ENCODE data around the gene TGM6.
"Not testable (repeated sequence)": the region's sequence is repeated elsewhere in the genome, so short reads cannot be mapped to it uniquely, and the experiment has no call there.

Gene TGM6

DNA sequence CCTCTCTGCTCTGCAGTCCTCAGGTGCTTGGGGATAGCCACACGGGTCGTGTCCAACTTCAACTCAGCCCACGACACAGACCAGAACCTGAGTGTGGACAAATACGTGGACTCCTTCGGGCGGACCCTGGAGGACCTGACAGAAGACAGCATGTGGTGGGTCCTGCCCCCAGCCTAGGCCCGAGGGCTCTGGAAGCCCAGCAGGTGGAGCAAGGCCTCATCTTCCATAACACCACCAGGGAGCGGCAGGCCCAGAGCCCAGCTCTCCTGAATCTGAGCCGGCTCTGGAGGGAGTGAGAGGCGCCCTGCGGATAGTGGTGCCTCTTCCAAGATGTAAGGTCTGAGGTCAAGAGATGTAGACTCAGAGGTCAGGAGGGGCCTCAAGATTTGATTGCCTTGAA, 19.6 kb downstream of the TGM6 start:
- no peak for DNase-seq

DNA sequence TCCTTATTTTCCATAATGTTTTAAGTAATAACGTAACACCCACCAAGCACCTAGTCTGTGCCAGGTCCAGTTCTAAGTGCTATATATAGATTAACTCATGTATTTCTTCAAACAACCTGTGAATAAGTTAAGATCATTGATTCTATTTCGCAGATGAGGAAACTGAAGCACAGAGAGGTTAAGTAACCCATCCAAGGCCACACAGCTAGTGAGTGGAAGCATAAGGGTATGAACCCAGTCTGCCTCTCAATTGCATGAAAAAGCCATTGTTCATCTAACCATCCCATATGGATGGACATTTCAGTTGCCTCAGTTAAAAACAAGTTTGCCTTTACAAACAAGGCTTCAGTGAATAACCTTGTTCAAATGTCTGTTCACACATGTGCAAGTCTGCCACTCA, 20.8 kb downstream of the TGM6 start:
- DNase-seq: no peak

- no peak for DNase-seq
Observed at GRCh38 chr20:2402271-2402980, 21.7 kb downstream of the TGM6 start.

- no peak for DNase-seq
Observed at GRCh38 chr20:2403291-2404052, 22.8 kb downstream of the TGM6 start.

DNA sequence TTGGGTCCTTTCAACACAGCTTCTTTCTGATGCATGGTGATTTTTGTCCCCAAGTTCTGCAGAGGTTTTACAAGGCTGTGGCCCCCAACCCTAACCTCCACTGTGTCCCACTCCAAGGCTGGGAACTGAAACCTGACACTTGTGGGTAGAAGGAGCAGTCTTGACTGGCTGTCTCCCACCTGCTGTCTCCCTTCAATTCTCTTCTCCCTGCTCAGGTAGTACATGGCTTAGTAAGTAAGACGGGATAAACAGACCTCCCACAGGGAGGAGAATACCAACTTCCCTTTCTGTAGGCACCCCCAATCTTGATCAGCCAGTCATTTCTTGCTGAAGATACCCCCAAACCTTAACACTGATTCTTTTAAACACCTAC, 25.0 kb downstream of the TGM6 start:
- no peak for DNase-seq

DNA sequence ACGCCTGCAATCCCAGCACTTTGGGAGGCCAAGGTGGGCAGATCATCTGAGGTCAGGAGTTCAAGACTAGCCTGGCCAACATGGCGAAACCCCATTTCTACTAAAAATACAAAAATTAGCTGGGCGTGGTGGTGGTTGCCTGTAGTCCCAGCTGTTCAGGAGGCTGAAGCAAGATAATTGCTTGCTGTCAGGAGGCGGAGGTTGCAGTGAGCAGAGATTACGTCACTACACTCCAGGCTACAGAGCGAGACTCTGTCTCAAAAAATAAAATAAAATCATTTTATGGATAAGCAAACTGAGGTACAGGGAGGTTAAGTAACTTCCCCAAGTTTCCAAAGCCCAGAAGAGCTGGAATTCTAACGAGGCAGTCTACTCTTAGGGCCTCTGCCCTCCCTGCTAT, 26.7 kb downstream of the TGM6 start:
- DNase-seq: not testable (repeated sequence)

GRCh38 chr20:2408111-2408510, 27.4 kb downstream of the TGM6 start:
- no peak for DNase-seq

- no peak for DNase-seq
Observed at GRCh38 chr20:2416541-2417212, 36.0 kb downstream of the TGM6 start.

- no peak for DNase-seq
Observed at GRCh38 chr20:2417213-2417541, 36.5 kb downstream of the TGM6 start.

GRCh38 chr20:2418388-2418787, 37.7 kb downstream of the TGM6 start:
- DNase-seq: no peak

- DNase-seq: no peak
Observed at GRCh38 chr20:2420510-2420909, 39.8 kb downstream of the TGM6 start.

- DNase-seq: no peak
Observed at GRCh38 chr20:2421247-2421646, 40.5 kb downstream of the TGM6 start.

GRCh38 chr20:2429051-2429450, 48.4 kb downstream of the TGM6 start:
- no peak for DNase-seq

GRCh38 chr20:2430538-2430937, 49.8 kb downstream of the TGM6 start:
- no peak for DNase-seq

DNA sequence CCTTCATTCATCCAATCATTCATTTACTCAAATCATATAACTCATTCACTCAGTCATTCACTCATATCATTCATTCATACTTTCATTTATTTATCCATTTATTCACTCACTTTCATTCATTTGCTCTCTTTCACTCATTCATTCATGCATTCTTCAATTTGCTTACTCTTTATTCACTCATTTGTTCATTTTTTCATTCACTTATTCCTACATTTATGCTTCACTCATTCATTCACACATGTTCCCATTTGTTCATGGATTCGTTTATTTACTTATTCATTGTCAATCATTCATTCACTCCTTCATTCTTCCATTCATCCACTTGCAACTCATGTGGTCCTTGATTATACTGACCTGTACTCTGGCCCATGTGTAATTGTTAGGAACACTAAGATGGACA, 50.5 kb downstream of the TGM6 start:
- no peak for DNase-seq

- DNase-seq: no peak
Observed at GRCh38 chr20:2446845-2447244, 66.1 kb downstream of the TGM6 start.

GRCh38 chr20:2449386-2449785, 68.7 kb downstream of the TGM6 start:
- no peak for DNase-seq

GRCh38 chr20:2451422-2451821, 70.7 kb downstream of the TGM6 start:
- no peak for DNase-seq

DNA sequence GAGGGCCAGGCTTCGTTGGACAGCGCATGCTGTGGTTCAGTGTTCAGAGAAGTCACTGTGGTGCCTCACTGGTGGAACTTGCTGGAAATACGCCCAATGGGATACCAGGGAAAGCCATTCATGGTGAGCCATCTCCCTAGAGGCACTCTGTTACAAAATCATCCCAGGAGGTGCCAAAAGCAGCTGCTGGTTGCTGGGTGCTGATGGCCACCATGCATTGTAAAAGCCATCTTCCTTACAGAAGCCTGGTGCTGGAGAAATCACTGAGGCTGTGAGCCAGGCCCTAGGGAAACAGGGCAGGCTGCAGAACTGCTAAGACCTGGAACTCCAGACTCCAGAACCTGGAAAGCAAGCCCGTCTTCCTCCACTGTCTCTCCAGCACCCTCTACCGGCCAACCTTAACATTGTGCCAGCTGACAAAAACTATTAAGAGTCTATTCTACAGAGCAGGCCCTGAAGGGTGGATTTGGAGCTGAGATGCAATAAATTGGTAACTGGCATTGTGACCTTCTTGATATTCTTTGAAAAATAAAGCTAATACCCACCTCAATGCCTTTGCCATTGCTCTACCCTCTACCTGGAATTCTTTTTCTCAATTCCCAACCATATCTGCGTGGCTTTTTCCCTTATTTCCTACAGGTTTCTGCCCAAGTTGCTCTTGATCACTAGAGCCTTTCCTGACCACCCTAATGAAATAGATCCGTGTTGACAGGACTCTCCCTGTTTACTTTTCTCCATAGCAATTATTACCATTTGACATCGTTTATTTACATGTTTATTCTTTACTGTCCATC, 71.4 kb downstream of the TGM6 start:
- peak; percentile 19 for DNase-seq

- DNase-seq: no peak
Observed at GRCh38 chr20:2453792-2454191, 73.1 kb downstream of the TGM6 start.

DNA sequence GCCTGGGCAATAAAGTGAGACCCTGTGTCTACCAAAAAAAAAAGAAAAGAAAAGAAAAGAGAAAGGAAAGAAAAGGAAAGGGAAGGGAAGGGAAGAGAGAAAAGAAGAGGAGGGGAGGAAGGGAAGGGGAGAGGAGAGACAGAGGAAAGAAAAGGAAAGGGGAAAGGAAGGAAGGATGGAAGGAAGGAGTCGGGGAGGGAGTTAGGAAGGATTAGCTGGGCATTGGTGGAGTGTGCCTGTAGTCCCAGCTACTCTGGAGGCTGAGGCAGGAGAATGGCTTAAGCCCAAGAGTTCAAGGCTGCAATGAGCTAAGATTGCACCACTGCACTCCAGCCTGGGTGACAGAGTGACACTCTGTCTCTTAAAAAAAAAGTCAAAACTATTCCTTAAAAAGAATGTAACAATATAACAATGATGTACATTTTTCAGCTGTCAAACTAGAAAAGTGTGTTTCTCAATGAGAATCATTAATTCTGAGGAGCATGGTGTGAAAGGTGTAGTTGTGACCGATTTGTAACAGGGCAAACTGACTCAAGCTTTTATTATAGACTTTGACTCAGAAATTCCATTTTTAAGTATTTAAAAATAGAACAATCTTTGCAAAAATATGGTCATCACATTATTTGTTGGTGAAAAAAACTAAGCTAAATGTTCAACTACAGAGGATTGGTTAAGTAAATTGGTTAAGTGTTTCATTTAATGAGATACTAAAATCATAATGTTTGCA, 75.2 kb downstream of the TGM6 start:
- no peak for DNase-seq

- DNase-seq: no peak
Observed at GRCh38 chr20:2458919-2459499, 78.3 kb downstream of the TGM6 start.
